Psoas muscle (tissue), 8 donors: ENCODE results near the gene ATAD3A. TPM values are rescaled to one million over a fixed set of nuclear protein-coding genes. Genes with fewer than 3 reads are reported as not detected.
A peak's percentile ranks its signal among the peaks of the same experiment; 100 is the strongest.

ENCODE experiments used
- ATAC-seq, 4 donors: fragments of 200-7000 bp; cut with Tn5 transposase; one replicate each; pipeline ENCODE4 v1.9.1; 2020; ENCODE audit warnings: moderate library complexity in 3 of 4, mild to moderate bottlenecking in 2 of 4
- DNase-seq, 2 donors: peaks; one replicate each; pipeline ENCODE4 v3.0.0-alpha.2; 2020
- H3K27ac ChIP-seq: fragments of 200-600 bp; one replicate; pipeline ENCODE4 v1.8.0; 2022
- H3K27me3 ChIP-seq, 3 donors: fragments of 200-600 bp in 1 of 3; one replicate each; pipeline versions ENCODE4 v1.6.1 to v1.8.0; 2013 to 2022; ENCODE audit warnings: low read length in 2 of 3, mild to moderate bottlenecking in 2 of 3, moderate library complexity in 1 of 3; ENCODE audit not compliant: insufficient read depth in 3 of 3
- H3K36me3 ChIP-seq, 2 donors: fragments of 200-600 bp in 1 of 2; one replicate each; pipeline versions ENCODE4 v1.6.1 to v1.8.0; 2013 to 2022; ENCODE audit warnings: low read depth in 1 of 2, mild to moderate bottlenecking in 1 of 2, moderate library complexity in 1 of 2; ENCODE audit not compliant: insufficient read depth in 1 of 2
- H3K4me1 ChIP-seq: fragments of 200-600 bp; one replicate; pipeline ENCODE4 v1.8.0; 2022
- H3K4me3 ChIP-seq: fragments of 200-600 bp; one replicate; pipeline ENCODE4 v1.8.0; 2022; ENCODE audit warnings: mild to moderate bottlenecking
- H3K9me3 ChIP-seq: fragments of 200-600 bp; one replicate; pipeline ENCODE4 v1.8.0; 2022
- WGBS, 3 donors: extraction: QIAGEN DNeasy Blood & Tissue Kit; methylation state at CpG; one replicate each; pipeline versions ENCODE4 v1.1.6 to v1.1.7; 2013; 5-methylcytosine and 5-hydroxymethylcytosine counted together
- intact Hi-C, 2 donors: fragments of 100-400 bp; cut with DNase I; formaldehyde crosslinking; loops; one replicate each; pipeline versions ENCODE4 v1.11.0 to v1.14.2; 2022
- polyA plus RNA-seq, 3 donors: library from polyadenylated mRNA; stranded (reverse); fragments of 200-250 nt; gene quantifications; one replicate each; pipeline ENCODE4 v1.2.3, GENCODE V29; 2013
- total RNA-seq, 4 donors: library from RNA; stranded (reverse); fragmentation: NEBNext Ultra II Directional in 2 of 4; extraction: Animal tissue kit (Norgen Biotek cat#: 25700) in 2 of 4; gene quantifications; one replicate each; pipeline versions ENCODE4 v1.2.1 to v1.2.4, GENCODE V29; 2021 to 2023
- TF ChIP-seq, protein P1 (sequence below): fragments of 200-600 bp; IDR thresholded peaks from one replicate; pipeline ENCODE4 v1.8.0; 2022; ENCODE audit warnings: antibody characterized with exemption
- donor health status: healthy with polysubstance abuse.
- donor health status: DM: no; HTN: no; CAD: no; lungs with moderate emphysema.
- donor health status: Bipolar disorder and iron deficiency.
- donor health status: healthy.
- donor health status: DM: yes; HTN: yes; CAD: no.
- donor health status: DM: no; HTN: no; CAD: no.
- donor health status: DM: no; HTN: no; CAD: no.
- donor health status: DM: yes; HTN: yes; CAD: no.

The ATAD3A gene
- total and polyA plus RNA-seq, 7 donors, result 20.6 to 48.6 (median 33.5) TPM

DNA sequence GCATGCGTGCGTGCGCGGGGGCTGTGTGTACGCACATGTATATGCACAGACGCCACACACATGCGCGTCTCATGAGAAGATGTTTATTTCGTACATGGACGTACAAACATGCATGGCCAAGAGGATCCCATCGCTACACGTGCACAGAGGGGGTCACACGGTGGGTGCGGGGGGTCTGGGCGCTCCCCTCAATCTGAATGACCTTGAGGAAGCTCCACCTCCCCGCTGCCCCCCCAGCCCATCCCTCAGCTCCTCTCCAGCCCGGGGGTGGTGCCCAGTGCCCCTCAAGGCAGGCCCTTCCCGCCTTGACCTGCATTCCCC is 27.0 kb downstream of the ATAD3A start:
- DNase-seq, result no peak
- no peak overlapping the region for H3K27ac ChIP-seq
- H3K9me3 ChIP-seq, result no peaks in the 10 kb centered on the region
- H3K27me3 ChIP-seq, result no peaks in the 10 kb centered on the region
- H3K4me1 ChIP-seq, result peaks cover 23% of the 10 kb centered on the region
- TF ChIP-seq, protein P1, sequence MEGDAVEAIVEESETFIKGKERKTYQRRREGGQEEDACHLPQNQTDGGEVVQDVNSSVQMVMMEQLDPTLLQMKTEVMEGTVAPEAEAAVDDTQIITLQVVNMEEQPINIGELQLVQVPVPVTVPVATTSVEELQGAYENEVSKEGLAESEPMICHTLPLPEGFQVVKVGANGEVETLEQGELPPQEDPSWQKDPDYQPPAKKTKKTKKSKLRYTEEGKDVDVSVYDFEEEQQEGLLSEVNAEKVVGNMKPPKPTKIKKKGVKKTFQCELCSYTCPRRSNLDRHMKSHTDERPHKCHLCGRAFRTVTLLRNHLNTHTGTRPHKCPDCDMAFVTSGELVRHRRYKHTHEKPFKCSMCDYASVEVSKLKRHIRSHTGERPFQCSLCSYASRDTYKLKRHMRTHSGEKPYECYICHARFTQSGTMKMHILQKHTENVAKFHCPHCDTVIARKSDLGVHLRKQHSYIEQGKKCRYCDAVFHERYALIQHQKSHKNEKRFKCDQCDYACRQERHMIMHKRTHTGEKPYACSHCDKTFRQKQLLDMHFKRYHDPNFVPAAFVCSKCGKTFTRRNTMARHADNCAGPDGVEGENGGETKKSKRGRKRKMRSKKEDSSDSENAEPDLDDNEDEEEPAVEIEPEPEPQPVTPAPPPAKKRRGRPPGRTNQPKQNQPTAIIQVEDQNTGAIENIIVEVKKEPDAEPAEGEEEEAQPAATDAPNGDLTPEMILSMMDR, result no peak
- ATAC-seq, result no peak
- H3K4me3 ChIP-seq, result peak overlapping the region; percentile 65
- intact Hi-C loops, result no loop called here
- peaks cover 0 to 26% of the 10 kb centered on the region in 2 donors for H3K36me3 ChIP-seq
- 83 to 89% (median 84%) methylated on average over 18 of the region's 18 CpGs for WGBS, 3 donors

DNA sequence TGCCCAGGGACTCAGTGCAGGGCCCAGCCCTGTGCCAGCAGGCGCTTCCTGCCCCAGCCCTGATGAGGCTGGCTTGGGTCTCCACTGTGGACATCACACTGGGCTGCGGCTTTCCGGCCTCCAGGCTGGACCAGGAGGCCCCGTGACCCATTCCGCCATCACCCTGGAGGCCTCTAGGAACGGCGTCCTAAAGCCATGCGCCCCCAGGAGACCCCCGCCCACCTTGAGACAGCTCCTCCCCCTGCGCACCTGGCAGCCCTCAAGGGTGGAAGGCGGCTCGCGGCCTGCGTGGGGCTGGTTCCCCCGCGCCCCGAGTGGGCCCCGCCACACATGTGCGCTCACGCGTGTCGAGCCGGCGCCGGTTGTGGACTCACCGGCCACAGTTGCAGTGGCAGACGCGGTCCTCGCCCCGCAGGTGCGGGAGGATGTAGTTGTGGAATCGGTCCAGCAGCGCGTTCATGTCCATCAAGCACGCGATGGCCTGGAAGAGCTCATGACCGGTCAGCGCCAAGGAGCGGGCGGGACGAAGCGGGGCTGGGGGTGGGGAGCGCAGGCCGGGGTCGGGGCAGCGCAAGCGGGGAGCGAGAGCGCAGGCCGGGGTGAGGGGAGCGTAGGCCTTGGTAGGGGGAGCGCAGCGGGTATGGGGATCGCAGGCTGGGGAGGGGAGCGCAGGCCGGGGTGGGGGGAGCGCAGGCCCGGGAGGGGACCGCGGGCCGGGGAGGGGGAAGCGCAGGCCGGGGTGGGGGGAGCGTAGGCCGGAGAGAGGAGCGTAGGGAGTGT is 27.5 kb downstream of the ATAD3A start:
- ATAC-seq (no peak), DNase-seq (peak in 1 of 2 donors; percentile 71)
- H3K27ac ChIP-seq, result no peak overlapping the region
- H3K27me3 ChIP-seq, result no peaks in the 10 kb centered on the region
- 20 to 23% (median 22%) methylated on average over 48 to 66 of the region's 66 CpGs for WGBS, 3 donors
- intact Hi-C loops, result no loop called here
- peaks cover 25% of the 10 kb centered on the region for H3K4me1 ChIP-seq
- H3K4me3 ChIP-seq, result peak overlapping the region; percentile 65
- H3K9me3 ChIP-seq, result no peaks in the 10 kb centered on the region
- peaks cover 0 to 26% of the 10 kb centered on the region in 2 donors for H3K36me3 ChIP-seq
- TF ChIP-seq, protein P1, result no peak

DNA sequence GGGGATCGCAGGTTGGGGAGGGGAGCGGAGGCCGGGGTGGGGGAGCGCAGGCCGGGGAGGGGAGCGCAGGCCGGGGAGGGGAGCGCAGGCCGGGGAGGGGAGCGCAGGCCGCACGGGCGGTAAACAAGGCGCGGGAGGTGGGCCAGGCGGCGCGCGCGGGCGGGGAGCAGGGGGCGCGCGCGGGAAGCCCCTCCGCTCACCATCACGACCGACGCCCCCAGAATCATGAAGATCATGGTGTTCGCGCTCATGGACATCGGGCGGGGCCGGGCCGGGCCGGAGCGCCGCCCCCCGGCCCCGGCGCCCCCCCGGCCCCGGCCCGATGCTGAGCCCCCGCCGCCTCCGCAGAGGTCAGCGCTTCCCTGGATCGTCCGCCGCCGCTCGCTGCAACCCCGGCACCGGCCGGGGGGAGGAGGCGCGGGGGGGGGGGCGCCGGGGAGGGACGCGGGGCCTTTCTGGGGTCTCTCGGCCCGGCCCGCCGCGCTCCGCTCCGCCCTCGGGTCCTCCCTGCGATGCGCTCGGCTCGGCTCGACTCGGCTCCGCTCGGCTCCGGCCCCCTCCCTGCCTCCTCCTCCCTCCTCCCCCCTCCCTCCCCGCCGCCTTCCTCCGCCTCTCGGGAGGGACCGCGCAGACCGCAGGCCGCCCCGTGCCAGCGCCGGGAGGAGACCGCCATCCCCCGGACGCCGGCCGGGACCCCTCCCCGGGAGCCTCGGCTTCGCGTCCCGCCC is 28.3 kb downstream of the ATAD3A start, which contains the start of gene TMEM240:
TSS of gene TMEM240 (minus strand) at position 535 of the 728 bp plus-strand sequence. CDS start at position 257, 278 bp downstream.
- Histone ChIP-seq H3K4me1 (peaks cover 25% of the 10 kb centered on the region), H3K27ac (peak within 1 kb of the TSS; percentile 55), H3K27me3 (no peaks in the 10 kb centered on the region), H3K36me3 (peaks cover 0 to 26% of the 10 kb centered on the region in 2 donors), H3K4me3 (peak within 1 kb of the TSS; percentile 65), H3K9me3 (no peaks in the 10 kb centered on the region)
- TF ChIP-seq, protein P1, result no peak
- DNase-seq (peak; percentile 83 to 90), ATAC-seq (peak; percentile 24 to 44 (median 40))
- 1 to 2% (median 2%) methylated on average over 10 to 91 of the region's 100 CpGs for WGBS, 3 donors
- intact Hi-C loops, result no loop called here

DNA sequence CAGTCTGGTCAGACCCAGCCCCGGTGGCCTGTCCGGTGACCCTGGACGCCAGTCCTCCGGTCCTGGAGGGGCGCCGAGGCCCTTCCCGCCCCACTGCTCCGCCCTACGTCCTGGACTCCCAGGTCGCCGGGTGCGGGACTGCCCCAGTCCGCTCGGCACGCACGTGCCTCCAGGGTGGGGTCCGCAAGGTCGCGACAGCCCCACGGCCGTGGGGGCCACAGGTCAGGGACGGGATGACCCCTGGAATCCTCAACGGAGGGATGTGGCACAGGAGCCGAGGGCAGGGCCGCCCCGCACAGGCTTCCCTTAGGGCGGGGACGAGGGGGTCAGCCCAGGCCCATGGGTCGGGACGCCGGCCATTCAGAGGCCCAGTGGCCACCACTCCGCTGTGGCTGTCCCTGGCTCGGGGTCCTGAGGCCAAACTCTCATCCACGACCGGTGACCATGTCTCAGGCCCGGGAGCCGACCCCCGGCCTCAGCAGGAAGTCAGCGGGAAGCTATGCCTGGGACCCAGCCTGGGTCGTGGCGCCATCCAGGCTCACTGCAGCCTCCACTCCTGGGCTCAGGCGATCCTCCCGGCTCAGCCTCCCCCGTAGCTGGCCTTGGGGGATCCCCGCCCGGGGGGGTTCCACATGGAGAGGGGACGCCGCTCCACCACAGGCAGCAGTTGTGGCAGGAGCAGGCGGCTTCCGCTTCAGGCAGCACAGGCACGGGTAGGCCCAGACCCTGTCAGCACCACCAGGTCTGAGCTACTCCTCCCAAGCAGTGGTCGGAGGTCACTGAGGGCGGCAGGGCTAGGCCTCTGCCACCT is 29.1 kb downstream of the ATAD3A start:
- Histone ChIP-seq H3K36me3 (peaks cover 0 to 29% of the 10 kb centered on the region in 2 donors), H3K27ac (peak overlapping the region; percentile 55), H3K4me1 (peaks cover 23% of the 10 kb centered on the region), H3K9me3 (no peaks in the 10 kb centered on the region), H3K4me3 (peak overlapping the region; percentile 65), H3K27me3 (no peaks in the 10 kb centered on the region)
- TF ChIP-seq, protein P1, result no peak
- no peak for DNase-seq
- ATAC-seq, result peak; percentile 1 to 4 (median 1)
- intact Hi-C loops, result no loop called here
- WGBS, 3 donors, result 52 to 56% (median 56%) methylated on average over 46 to 53 of the region's 53 CpGs
